Amygdala (tissue), 56 donors: Measurements from ENCODE around the gene SLC9C1.
A peak's percentile ranks its signal among the peaks of the same experiment; 100 is the strongest.

ENCODE experiments used
- DNase-seq, 56 donors: peaks; one replicate each; lab custom pipeline; 2025; lab: John Stamatoyannopoulos, UW

SLC9C1 gene

DNA sequence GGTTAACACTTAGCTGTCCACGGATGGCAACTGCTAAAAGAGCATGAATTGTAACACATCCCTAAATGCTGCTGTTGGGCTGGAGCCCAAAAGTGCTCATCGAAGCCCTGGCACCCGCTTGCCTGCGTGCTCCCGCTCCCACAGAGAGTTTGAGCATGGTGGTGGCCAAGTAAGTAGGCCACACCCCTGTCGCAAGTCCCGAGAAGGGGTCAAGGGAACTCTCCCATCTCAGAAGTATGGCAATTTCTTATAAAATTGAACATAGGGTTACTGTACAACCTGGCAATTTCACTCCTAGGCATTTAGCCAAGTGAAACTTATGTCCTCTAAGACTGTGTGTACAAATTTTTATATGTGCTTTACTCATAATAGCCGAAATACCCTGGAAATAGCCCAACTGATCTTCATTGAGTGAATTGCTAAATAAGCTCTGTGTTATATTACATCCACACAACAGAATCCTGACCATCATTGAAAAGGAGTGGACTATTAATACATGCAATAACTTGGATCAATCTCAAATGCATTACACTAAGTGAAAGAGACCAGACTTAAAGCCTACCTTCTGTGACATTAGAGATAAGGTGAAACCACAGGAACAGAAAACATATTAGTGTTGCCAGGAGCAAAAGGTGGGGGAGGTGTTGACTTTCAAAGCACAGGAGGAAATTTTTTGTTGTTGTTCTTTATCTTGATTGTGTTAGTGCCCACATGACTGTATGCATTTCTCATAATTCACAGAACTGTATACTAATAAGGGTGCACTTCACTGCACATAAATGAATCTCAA, 159.5 kb downstream of the SLC9C1 start:
- DNase-seq = no peak

DNA sequence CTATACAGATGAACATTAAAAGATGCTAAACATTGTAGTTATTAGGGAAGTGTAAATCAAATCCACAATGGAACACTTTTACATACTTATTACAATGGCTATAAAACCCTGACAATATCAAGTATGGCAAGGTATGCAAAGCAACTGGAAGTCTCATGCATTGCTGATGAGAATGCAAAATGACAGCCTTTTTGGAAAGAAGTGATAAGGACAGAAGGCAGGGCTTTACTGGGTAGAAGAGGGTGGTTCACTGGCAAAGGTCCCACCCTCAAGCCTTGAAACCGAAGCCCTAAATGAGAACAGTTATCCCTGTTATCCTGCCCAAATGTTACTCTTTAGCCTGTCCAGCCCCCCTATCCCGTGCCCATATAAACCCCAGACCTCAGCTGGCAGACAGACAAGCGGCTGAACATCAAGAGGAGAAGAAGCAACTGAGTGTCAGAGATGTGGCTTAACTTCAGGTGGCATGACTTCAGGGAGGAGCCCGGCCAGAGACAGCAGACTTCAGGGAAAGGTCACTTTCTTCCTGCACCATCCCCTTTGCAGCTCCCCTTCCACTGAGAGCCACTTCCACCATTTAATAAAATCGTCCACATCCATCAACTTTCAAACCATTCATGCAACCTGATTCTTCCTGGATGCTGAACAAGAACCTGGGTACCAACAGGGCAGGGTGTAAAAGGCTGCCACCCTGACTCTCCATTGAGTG, 160.2 kb downstream of the SLC9C1 start:
- DNase-seq = no peak

DNA sequence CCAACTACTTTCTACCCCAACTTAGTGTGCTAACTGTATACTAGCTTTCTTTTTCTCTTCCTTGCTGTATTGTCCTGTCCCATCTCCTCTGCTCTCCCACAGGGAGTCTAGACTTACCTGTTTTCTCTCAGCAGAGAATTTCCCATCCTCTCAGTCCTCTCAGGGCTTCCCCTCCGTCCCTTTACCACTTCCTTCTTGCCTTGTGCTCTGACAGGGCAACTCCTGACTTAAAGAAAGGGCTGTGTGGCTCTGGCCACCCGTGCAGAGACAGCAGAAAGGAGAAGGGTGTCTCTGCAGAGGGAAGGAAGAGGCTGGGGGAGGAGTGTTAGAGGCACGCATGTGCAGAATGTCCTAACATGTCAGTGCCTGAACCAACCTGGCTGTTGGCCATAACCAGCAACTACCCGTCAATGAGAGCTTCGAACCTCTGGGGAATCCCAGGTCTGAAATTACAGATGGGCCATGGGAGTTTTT, 161.0 kb downstream of the SLC9C1 start, which contains the start of gene GCSAM:
TSS of gene GCSAM (minus strand) at position 274 of the 474 bp plus-strand sequence. CDS start at position 146, 128 bp downstream.
- DNase-seq = peak in 29 of 56 donors; percentile 7 to 70 (median 19)

DNA sequence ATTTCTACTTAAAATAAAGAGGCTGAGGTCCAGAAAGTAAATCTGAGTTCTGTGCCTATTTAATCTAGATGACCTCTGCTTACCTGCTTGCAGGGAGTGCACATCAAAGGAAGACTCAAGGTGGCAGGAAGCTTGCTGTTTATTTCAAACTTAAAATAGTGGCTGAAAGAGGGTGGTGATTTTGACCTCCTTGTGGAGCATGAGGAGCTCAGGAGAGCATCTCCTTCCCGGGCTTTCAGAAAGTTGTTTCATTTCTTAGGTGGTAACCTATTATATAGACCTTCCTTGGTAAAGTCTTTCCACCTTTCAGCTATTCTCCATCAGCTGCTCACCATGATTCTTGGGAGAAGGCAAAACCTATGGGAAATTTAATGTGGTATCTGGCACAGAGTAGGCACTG, 161.5 kb downstream of the SLC9C1 start:
- no peak for DNase-seq

DNA sequence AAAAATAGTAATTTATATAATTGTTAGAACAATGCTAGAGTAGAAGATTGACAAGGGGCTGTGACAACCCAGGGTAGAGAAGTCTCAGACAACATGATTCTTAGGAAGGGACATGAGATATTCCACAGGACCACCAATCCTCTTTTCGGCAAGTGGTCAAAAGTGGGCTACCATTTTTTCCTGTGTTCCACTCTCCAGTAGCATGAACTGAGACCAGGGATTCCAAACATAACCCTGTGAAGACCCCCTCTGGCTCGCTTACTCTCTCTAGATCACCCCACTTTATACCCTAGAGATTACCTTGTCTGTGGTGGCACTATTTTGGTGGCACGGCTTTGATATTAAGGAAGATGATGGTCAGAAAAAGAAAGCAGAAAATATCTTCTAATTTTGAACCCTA, 161.9 kb downstream of the SLC9C1 start:
- no peak for DNase-seq

DNA sequence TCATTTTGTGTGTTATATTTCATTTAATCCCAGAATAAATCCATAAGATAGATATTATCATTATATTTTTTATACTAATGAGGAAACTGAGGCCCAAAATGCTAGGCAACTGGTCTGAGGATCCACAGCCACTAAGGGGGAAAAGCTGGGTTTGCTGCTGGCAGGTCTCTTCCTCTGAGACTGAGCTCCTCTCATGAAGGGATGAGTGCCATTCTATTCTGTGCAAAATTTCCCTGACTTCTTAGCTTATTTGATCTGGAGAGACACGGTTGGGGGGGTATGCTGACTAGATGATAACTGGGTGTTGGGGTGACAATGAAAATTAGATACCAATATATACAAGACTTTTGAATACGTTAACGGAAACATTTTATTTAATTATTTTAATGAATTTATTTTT, 162.9 kb downstream of the SLC9C1 start:
- DNase-seq = no peak

DNA sequence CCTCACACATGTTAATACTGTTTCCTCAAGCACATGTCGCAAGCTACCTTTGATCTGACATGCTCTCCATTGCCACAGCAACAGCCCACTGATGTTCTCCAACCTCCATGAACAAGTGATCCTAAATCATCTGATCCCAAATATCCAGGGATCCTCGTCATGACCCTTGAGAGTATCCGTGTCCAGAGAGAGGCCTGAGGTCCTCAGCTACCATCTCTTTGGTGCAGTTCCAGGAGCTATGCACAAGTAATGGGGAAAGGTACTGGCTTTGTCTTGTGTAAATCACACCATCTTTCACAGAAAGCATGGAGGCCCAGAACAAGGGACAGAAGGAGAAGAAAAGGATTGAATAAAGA, 163.4 kb downstream of the SLC9C1 start:
- DNase-seq = no peak

DNA sequence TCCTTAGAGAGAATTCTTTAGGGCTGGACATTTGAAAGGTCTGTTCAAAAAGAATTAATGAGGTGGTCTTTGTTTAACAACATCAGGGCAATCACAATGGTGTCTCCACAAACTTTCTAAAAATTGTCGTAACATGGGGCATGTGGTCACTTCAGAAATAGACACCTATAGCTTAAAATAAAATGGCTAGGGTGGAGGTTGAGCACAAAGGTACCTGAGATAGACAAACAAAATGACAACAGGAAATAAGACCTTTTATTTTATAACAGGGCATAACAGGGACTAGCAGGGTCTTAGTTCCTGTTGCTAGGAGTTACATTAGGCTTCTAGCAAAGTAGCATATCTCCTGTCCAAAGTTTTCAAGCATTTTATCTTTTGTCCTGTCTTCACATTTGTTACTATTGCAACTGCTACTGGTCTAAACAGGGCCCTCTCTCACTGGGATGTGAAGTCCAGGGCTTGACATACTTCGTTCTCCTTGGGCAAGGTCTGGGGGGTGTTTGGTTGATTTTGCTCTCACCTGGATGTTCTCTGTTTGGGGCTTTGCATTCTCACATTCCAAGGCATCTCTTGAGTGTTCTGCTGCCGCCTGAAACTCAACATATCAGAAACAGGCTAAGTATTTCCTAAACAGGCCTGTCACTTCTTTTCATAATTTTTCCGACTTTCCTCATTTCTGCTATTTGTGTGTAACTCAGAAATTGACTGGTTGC, 163.9 kb downstream of the SLC9C1 start:
- no peak for DNase-seq

DNA sequence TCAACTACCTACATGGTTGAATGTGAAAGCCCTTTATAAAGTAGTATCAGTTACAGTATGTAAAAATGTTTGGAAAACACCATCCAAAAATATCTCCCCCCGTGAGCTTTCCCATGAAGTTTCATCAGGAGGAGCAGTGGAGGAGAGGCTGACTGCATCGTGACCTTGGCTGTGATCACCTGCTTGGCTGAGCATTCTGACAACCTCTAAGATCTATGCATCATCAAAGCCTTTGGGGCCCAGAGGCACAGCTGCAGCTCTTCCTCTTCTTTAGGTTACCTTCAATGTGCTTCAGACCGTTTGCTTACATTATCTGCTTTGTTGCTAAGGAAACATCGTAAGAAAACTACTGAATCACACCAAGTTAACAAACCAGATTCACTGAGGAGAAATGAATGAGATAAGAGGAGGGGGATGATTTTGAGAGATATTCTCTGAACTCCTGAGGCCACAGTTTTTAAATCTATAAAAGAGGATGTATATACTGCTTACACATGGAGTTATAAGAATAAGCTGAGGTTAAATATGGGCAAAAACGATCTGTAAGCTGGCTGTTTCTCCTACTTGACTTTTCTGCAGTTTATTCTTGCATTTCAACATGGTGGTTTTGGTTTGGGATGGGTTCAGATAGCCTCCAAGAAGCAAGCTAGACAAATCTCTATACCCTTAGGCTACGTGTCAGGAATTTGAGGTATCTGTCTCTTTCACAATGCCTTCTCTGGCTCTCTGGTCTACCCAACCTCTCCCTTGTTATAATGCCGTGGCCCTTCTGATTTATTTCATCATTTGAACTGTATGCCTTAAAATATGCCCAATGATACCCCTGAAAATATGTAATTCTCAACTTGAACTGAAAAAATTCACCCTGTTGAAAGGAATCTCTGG, 164.9 kb downstream of the SLC9C1 start:
- no peak for DNase-seq

DNA sequence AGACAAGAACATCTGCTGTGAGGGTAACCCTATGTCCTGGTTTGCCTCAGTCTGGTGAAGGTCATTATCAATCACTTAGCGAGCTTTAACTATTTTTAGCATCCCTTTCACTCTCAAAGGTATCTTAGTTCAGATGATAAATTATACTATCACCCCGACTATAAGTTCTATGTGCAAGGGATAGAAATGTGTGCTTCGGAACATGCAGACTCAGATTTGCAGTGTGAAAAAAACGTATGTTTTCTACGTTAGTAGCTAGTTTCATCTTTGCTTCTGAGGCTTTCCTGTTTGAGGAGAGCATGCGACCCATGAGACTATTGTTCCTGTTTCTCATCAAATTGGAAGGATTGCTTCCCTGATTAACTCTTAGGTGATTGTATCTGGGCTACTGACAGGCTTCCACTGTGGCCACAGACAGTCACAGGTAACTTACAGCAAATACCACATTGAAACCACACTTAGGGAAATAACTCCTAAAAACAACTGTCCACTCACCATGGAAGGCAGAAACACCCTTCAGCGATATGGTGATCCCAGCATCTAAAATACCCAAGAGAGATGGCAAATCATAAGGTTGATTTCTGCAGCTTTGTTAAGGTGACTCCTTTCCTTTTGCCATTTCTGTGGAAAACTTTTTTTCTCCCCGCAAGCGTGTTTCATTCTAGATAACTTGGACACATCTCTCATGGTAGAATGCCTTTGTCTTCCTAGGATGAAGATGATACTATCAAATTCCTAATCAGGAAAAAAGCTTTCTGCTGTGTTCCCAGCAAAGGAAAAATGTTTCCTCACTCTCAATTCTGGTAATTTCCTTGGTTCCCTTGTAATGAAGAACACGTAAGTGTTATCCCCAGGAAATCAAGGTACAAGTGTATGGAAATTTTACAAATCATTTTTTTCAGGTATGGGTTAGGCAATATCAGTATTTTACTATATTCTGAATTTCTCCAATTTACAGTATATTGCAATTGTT, 166.2 kb downstream of the SLC9C1 start:
- DNase-seq = no peak

DNA sequence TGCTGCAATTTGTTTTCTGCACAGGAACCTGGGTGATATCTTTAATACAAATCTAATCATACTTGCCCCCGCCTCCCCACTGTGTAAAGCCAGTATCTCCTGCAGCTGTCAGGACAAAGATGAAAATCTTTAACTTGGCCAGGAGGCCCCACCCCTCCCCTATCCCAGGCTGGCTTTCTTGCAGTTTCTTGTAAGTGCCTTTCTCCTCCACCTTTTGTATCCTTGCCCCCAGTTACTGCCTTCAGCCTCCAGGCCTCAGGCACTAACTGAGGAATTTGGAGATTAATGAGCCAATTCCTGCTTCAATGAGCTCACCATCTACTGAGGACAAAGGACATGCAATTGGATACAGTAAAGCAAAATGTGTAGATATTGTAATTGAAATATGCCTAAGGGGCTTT, 167.5 kb downstream of the SLC9C1 start:
- no peak for DNase-seq

DNA sequence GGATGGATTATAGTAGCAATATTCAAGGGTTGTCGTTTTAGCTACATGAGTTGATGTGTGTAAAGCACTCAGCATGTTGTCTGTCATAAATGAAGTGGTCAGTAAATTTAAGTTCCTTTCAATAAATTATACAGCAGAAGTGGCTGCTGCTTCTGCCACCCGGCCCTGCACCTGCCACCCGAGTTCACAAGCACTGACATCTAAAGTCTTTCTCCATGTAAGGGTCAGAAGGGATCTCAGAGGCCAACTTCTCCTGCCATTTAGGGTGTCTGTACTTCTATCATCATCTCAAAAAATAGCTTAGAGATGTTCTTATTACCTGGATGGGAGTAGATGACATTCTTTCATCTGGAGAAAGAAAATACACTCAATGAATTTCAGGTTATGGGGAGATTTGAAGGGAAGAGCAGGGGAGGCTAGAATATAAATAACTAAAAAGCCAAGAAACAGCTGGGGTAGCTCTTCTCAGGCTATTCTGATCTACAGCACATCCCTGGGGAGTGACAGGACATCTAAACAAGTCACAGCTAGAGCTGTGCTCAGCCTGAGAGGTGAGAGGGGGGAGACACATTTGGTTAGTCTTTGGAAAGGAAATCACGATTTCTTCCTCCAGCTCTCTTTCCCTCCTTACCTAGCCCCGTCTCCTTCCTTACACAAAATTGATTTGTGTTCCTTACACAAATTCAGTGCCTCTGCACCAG, 169.0 kb downstream of the SLC9C1 start:
- DNase-seq = no peak

DNA sequence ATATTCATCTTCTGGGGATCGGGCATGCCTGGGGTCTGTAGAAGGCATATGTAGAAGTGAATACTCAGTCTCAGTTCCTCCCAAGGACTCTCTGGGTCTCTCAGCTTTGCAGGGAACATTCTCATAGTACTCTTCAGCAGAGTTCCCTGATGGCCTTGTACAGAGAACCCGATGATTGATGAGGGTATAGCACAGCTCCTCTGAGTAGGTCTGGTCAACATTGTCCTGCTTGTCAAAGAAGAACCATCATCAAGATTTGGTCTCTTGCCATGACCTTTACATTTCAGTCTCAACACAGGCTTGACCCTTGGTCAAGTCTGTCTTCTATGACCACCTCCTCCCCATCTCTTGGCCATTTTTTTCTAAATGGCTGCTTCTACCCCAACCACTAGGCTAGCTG, 170.5 kb downstream of the SLC9C1 start:
- DNase-seq = no peak

DNA sequence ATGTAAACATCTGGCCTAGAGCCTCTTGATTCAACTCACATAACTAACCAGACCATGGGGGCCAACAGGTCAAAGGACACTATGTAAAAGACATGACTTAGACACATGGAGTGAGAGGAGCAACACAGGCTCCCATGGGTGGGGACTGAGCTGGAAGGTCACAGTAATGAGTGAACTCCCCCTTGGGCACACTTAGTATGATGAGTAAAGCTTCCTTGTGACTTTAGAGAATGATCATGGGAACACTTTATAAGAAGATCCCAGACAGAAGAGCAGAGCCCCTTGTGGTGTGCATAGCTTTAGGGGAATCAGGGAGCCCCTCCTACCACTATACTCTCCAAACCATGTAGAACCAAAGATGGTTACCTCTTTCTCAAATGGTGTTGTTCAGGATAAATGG, 171.1 kb downstream of the SLC9C1 start:
- DNase-seq = no peak

DNA sequence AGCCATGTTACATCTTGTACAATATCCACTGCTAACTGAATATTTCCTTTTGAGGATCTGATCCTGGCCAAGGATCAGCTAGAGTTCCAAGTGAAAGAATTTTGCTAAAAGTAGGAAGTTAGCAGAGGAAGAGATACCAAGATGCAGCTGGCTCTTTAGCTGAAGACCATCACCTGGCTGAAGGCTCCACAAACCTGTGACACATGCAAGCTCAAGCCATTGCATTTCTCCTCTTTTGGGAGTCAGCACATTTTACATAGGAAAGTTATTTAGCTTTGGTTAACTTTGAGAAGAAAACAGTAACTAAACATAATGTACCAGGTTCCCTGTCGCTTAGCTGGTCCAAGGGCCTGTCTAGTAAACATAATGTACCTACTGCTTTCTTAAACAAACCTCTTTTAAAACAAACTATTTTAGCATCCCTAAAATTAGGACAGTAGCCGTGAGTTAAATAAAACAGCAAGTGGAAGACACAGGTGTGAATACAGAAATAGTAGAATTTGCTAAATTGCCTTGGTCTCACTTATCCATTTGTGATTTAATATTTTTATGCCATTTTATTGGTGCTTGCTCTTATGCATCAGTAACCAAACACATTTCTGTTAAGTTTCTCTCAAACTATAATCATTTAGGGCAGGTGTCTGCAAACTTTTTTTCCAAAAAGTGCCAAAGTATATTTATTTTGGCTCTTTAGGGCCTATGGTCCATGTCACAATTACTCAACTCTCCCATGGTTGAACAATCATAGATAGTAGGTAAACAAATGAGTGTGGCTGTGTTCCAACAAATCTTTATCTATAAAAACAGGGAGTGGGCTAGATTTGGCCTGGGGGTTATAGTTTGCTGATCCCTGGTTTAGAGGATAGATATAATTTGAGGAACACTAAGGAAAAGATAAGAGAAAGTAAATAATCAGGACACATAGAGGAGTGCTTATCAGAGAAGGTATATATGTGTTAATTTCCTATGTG, 172.2 kb downstream of the SLC9C1 start:
- DNase-seq = no peak

DNA sequence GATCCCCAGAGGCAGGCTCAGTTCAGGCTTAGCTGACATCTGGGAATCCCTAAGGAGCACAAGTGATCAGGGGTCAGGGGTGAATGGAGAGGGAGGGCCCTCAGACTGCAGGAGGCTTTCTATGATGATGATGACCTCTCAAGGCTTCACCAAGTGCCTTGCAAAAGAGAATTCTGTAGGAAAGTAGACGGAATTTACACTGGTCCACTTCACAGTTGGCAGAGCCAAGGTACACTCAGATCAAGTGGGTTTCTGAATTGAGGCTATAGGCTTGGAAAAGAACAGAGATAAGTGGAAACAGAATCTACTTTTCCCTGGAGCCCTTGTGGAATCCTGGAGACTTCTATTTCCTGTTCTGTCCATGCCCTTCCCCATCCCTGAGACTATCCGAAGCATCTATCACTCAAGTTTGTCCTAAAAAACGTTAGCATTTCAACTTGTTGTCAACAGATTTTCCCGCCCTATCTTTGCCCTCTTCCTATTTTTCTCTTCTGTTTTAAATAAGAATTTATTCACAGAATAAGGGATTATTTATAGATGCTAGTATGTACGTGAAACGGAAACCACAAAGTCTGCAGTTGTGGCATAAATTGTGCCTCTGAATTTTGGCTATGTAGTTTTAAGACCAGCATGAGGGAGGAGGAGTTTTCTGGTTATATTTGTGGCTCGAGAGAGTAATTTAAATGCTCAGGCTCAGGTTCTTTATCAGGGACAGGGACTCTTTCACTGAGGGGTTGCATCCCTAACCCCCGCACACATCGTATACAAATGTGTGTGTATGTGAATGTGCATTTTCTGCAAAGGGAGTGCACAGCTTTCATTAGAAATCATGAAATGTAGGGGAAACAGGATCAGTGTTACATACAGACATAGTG, 173.8 kb downstream of the SLC9C1 start:
- DNase-seq = no peak
